ENCODE measurements around the gene ERC2. TPM values are rescaled to one million over a fixed set of nuclear protein-coding genes. Genes with fewer than 3 reads are reported as not detected.
"Not testable (repeated sequence)": the region's sequence is repeated elsewhere in the genome, so short reads cannot be mapped to it uniquely, and the experiment has no call there.

The ERC2 gene
- total RNA-seq, 1 donor from 2014 or later = 1.5 TPM

GRCh38 chr3:56023546-56023945 is 444.7 kb downstream of the ERC2 start:
- Histone ChIP-seq H3K36me3 (no peaks in the 10 kb centered on the region), H3K4me3 (no peak overlapping the region), H3K27ac (no peak overlapping the region), H3K4me1 (peaks cover under 1% of the 10 kb centered on the region), H3K27me3 (ENCODE audit: low read depth) (no peaks in the 10 kb centered on the region), H3K9me3 (no peaks in the 10 kb centered on the region)
- ATAC-seq = no peak
- intact Hi-C loops (cut with DNase I) = no loop called here
- TF ChIP-seq CTCF (IDR thresholded peaks at IDR 0.05) = no peak
- DNase-seq = no peak

DNA sequence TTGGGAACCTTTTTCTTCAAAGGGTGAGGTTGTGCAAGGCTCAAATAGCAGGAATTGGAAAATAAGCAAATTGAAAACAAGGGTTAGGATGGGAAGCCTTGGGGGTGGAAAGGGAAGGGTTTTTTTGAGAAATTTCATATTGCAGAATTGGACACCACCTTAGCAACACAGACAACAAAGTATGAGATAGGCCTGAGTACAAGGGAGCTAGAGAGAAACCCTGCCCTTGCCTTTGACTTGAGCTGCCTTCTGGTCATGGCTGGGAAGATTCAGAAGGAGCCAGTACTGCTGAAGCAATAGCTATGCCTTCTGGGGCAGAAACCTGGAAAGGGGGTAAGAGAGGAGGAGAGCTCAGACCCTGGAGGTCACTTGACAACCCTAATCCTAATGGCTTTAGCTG is 445.6 kb downstream of the ERC2 start:
- no peak for DNase-seq
- Histone ChIP-seq H3K4me1 (peaks cover 4% of the 10 kb centered on the region), H3K27ac (no peak overlapping the region), H3K9me3 (no peaks in the 10 kb centered on the region), H3K36me3 (no peaks in the 10 kb centered on the region), H3K4me3 (no peak overlapping the region), H3K27me3 (ENCODE audit: low read depth) (no peaks in the 10 kb centered on the region)
- ATAC-seq = no peak
- intact Hi-C loops (cut with DNase I) = no loop called here
- TF ChIP-seq CTCF (IDR thresholded peaks at IDR 0.05) = no peak

DNA sequence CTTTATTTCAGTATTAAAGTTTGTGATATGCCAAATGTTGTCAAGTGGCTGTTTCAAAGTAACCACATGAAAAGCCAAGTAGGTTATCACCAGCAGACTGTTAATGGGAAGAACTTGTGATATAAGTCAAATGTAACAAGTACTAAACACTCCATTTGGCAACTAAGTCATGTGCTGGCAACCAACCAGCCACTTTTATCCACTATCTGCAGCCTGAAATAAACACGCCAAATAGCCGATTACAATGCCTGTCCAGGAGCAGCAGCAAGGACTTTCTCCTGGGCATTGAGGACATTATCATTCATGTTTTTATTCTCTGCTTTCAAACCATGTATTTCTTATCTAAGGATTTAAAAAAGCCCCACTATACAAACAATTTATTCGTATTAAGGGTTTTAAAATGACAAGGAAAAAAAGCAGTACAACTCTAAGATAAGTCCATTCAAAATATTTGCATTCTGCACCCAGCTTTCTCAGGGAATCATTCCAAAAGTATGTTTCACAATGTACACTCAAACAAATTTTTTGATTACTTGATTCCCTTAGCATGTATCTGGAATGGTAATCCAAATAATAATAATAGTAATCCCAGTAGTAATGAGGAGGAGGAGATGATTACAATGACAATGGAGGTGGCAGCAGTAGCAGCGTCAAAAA is 448.6 kb downstream of the ERC2 start:
- no peak overlapping the region for H3K4me3 ChIP-seq
- no peaks in the 10 kb centered on the region for H3K27me3 ChIP-seq (ENCODE audit: low read depth)
- no peaks in the 10 kb centered on the region for H3K36me3 ChIP-seq
- DNase-seq (no peak), ATAC-seq (no peak)
- no peak for TF ChIP-seq CTCF (IDR thresholded peaks at IDR 0.05)
- no peak overlapping the region for H3K27ac ChIP-seq
- H3K9me3 ChIP-seq = no peaks in the 10 kb centered on the region
- H3K4me1 ChIP-seq = peaks cover 4% of the 10 kb centered on the region
- intact Hi-C loops (cut with DNase I) = no loop called here

- H3K27me3 ChIP-seq (ENCODE audit: low read depth); intact Hi-C loops (cut with DNase I); DNase-seq: not testable (repeated sequence)
These were observed 452.9 kb downstream of the ERC2 start for GRCh38 chr3:56015374-56015773.

GRCh38 chr3:56012721-56013120 is 455.5 kb downstream of the ERC2 start:
- no peaks in the 10 kb centered on the region for H3K4me1 ChIP-seq
- H3K27me3 ChIP-seq (ENCODE audit: low read depth) = no peaks in the 10 kb centered on the region
- TF ChIP-seq CTCF (IDR thresholded peaks at IDR 0.05) = no peak
- H3K4me3 ChIP-seq = no peak overlapping the region
- H3K27ac ChIP-seq = no peak overlapping the region
- ATAC-seq (no peak), DNase-seq (no peak)
- intact Hi-C loops (cut with DNase I) = no loop called here
- H3K9me3 ChIP-seq = no peaks in the 10 kb centered on the region
- H3K36me3 ChIP-seq = no peaks in the 10 kb centered on the region

More at GRCh38 chr3:56015374-56015773, 452.9 kb downstream of the ERC2 start:
- H3K36me3 ChIP-seq, H3K4me1 ChIP-seq, H3K27ac ChIP-seq, ATAC-seq, H3K4me3 ChIP-seq, H3K9me3 ChIP-seq: not testable (repeated sequence)

GRCh38 chr3:56005196-56005805 is 463.0 kb downstream of the ERC2 start:
- no peak for TF ChIP-seq CTCF (IDR thresholded peaks at IDR 0.05)
- DNase-seq = no peak
- H3K4me3 ChIP-seq = no peak overlapping the region
- H3K9me3 ChIP-seq = no peaks in the 10 kb centered on the region
- H3K27ac ChIP-seq = no peak overlapping the region
- H3K36me3 ChIP-seq = no peaks in the 10 kb centered on the region
- H3K4me1 ChIP-seq = no peaks in the 10 kb centered on the region
- no peaks in the 10 kb centered on the region for H3K27me3 ChIP-seq (ENCODE audit: low read depth)
- intact Hi-C loops (cut with DNase I) = no loop called here
- ATAC-seq = no peak

All from lower lobe of right lung (tissue), 2 donors.